GM12878 (cell line): ENCODE data around the gene B4GALT5. TPM values are rescaled to one million over a fixed set of nuclear protein-coding genes. Genes with fewer than 3 reads are reported as not detected.
A peak's percentile ranks its signal among the peaks of the same experiment; 100 is the strongest.

Source experiments
- ATAC-seq: fragments of 200-7000 bp; cut with Tn5 transposase; 3 replicates; pipeline ENCODE4 v1.9.1; 2020; ENCODE audit warnings: mild to moderate bottlenecking, moderate library complexity
- BruUV-seq: library from RNA; stranded (reverse); fragments of 400-500 nt; replicated peaks from 2 replicates; lab custom pipeline; 2021; lab: Mats Ljungman, UMichigan
- CTCF ChIA-PET: fragments of 300-600 bp; sonication (Branson Sonifier 250); formaldehyde crosslinking; extraction: SDS; loops from one replicate; lab custom pipeline; 2021; ENCODE audit warnings: inconsistent platforms; lab: Yijun Ruan, JAX
- POLR2A ChIA-PET: fragments of 350-600 bp; formaldehyde crosslinking; extraction: SDS; loops from one replicate; lab custom pipeline; 2021; ENCODE audit warnings: inconsistent platforms; lab: Charles Lee
- RAD21 ChIA-PET: fragments of 300-600 bp; sonication (Branson Sonifier 250); formaldehyde crosslinking; loops from one replicate; lab custom pipeline; 2023; ENCODE audit warnings: antibody characterized with exemption; ENCODE audit not compliant: unreplicated experiment; lab: Charles Lee
- SMC1A ChIA-PET: fragments of 300-600 bp; sonication (Branson Sonifier 250); formaldehyde crosslinking; loops from one replicate; lab custom pipeline; 2023; ENCODE audit not compliant: unreplicated experiment, uncharacterized antibody; lab: Charles Lee
- DNase-seq: peaks from one replicate; pipeline ENCODE4 v3.0.0-alpha.2; 2011; ENCODE audit warnings: low read depth, low spot score
- FAIRE-seq: peaks from 3 replicates; lab custom pipeline; 2011; peaks lifted over from hg19 to GRCh38; lab: Jason Lieb, UNC
- H2AFZ ChIP-seq: 2 replicates; pipeline ENCODE4 v1.6.0; 2011; ENCODE audit warnings: low read depth, low read length, control low read depth; ENCODE audit not compliant: control insufficient read depth
- H3K27ac ChIP-seq: 2 replicates; pipeline ENCODE4 v1.5.1; 2011; ENCODE audit warnings: control low read depth; ENCODE audit not compliant: control insufficient read depth, insufficient read depth
- H3K27me3 ChIP-seq, 2 experiments: replicated peaks in 1 of 2; 2 replicates each; pipeline versions ENCODE4 v1.6.0 to v1.6.1; 2011; ENCODE audit warnings: low read length in 1 of 2; ENCODE audit not compliant: control insufficient read depth in 2 of 2, insufficient read depth in 2 of 2
- H3K36me3 ChIP-seq, 2 experiments: 2 replicates each; pipeline ENCODE4 v1.5.1; 2011; ENCODE audit warnings: low read length in 1 of 2; ENCODE audit not compliant: control insufficient read depth in 2 of 2, insufficient read depth in 2 of 2
- H3K4me1 ChIP-seq: 2 replicates; pipeline ENCODE4 v1.6.1; 2011; ENCODE audit warnings: mild to moderate bottlenecking, low read length, moderate library complexity, mixed read lengths; ENCODE audit not compliant: control insufficient read depth, insufficient read depth
- H3K4me2 ChIP-seq: 2 replicates; pipeline ENCODE4 v1.6.0; 2011; ENCODE audit warnings: control low read depth; ENCODE audit not compliant: control insufficient read depth, insufficient read depth
- H3K4me3 ChIP-seq: fragments of 200-600 bp; sonication (generic); 2 replicates; pipeline ENCODE4 v1.5.1; 2016
- H3K79me2 ChIP-seq: 2 replicates; pipeline ENCODE4 v1.6.0; 2011; ENCODE audit warnings: low read length; ENCODE audit not compliant: control insufficient read depth, insufficient read depth
- H3K9ac ChIP-seq: 2 replicates; pipeline ENCODE4 v1.8.0; 2011; ENCODE audit warnings: low read length, control low read depth, mixed read lengths; ENCODE audit not compliant: control insufficient read depth, insufficient read depth
- H3K9me3 ChIP-seq: replicated peaks from 3 replicates; pipeline ENCODE4 v1.5.1; 2011; ENCODE audit warnings: mild to moderate bottlenecking, low read length; ENCODE audit not compliant: control insufficient read depth, insufficient read depth
- H4K20me1 ChIP-seq: 2 replicates; pipeline ENCODE4 v1.6.0; 2011; ENCODE audit not compliant: control insufficient read depth, insufficient read depth
- CBFB ChIP-seq: IDR thresholded peaks from 2 replicates; pipeline ENCODE4 v1.6.1; 2016; ENCODE audit warnings: antibody characterized with exemption, low read depth
- CHD1 ChIP-seq: IDR thresholded peaks from 2 replicates; pipeline ENCODE4 v1.6.1; 2012; ENCODE audit warnings: low read depth, low read length, improper control_type of control experiment
- CUX1 ChIP-seq: IDR thresholded peaks from 2 replicates; pipeline ENCODE4 v1.6.1; 2012; ENCODE audit warnings: improper control_type of control experiment, low read depth, low read length; ENCODE audit not compliant: insufficient replicate concordance
- ELK1 ChIP-seq: IDR thresholded peaks from 2 replicates; pipeline ENCODE4 v1.6.1; 2012; ENCODE audit warnings: low read depth, low read length, improper control_type of control experiment
- EP300 ChIP-seq, 2 experiments: fragments of 150-350 bp in 1 of 2; IDR thresholded peaks; 2 replicates each; pipeline ENCODE4 v1.6.1; 2011 to 2012; ENCODE audit warnings: low read depth in 2 of 2, low read length in 2 of 2, borderline replicate concordance in 1 of 2, improper control_type of control experiment in 1 of 2, inconsistent platforms in 1 of 2; ENCODE audit not compliant: control insufficient read depth in 1 of 2
- HDAC2 ChIP-seq: fragments of 200-600 bp; sonication (generic); IDR thresholded peaks from 2 replicates; pipeline ENCODE4 v1.6.1; 2017
- IKZF1 ChIP-seq: fragments of 450-650 bp; conservative IDR thresholded peaks from 2 replicates; pipeline ENCODE4 v1.6.1; 2017; ENCODE audit warnings: antibody characterized with exemption, mild to moderate bottlenecking
- IRF4 ChIP-seq: IDR thresholded peaks from 2 replicates; pipeline ENCODE4 v1.6.1; 2011; ENCODE audit warnings: low read depth, low read length
- JUNB ChIP-seq: IDR thresholded peaks from 2 replicates; pipeline ENCODE4 v1.6.1; 2016; ENCODE audit warnings: antibody characterized with exemption, mild to moderate bottlenecking
- PAX8 ChIP-seq: fragments of 450-650 bp; IDR thresholded peaks from 2 replicates; pipeline ENCODE4 v1.6.1; 2017; ENCODE audit warnings: mild to moderate bottlenecking, moderate library complexity
- PML ChIP-seq: IDR thresholded peaks from 2 replicates; pipeline ENCODE4 v1.6.1; 2012; ENCODE audit warnings: low read length, inconsistent platforms
- SRF ChIP-seq, 2 experiments: IDR thresholded peaks; 2 replicates each; pipeline ENCODE4 v1.6.1; 2011; ENCODE audit warnings: low read depth in 2 of 2, low read length in 2 of 2, mild to moderate bottlenecking in 1 of 2, moderate library complexity in 1 of 2
- TAF1 ChIP-seq: IDR thresholded peaks from 2 replicates; pipeline ENCODE4 v1.6.1; 2011; ENCODE audit warnings: mild to moderate bottlenecking, low read depth, low read length, borderline replicate concordance
- TCF3 ChIP-seq: IDR thresholded peaks from 2 replicates; pipeline ENCODE4 v1.6.1; 2012; ENCODE audit warnings: low read depth, mild to moderate bottlenecking, low read length, borderline replicate concordance; ENCODE audit not compliant: insufficient read depth
- WRNIP1 ChIP-seq: IDR thresholded peaks from 2 replicates; pipeline ENCODE4 v1.6.1; 2011; ENCODE audit warnings: low read depth, low read length, improper control_type of control experiment, borderline replicate concordance
- WGBS: methylation state at CpG from one replicate; pipeline ENCODE4 v1.1.6; 2016; ENCODE audit warnings: low lambda C conversion rate; ENCODE audit not compliant: insufficient replicate concordance, insufficient coverage; ENCODE audit errors: missing lambda C conversion rate; 5-methylcytosine and 5-hydroxymethylcytosine counted together
- in situ Hi-C: fragments of 300-500 bp; cut with MboI; formaldehyde crosslinking; loops from 9 replicates; pipeline ENCODE4 v1.14.3; 2018; ENCODE audit warnings: mixed read lengths
- intact Hi-C: fragments of 100-400 bp; cut with micrococcal nuclease; formaldehyde crosslinking; loops from one replicate; pipeline ENCODE4 v1.14.2; 2022; ENCODE audit not compliant: unreplicated experiment
- polyA plus RNA-seq, 11 experiments: library from polyadenylated mRNA; depleted of rRNA in 4 of 11; unstranded in 6 of 11; stranded (reverse) in 5 of 11; fragments of >200 nt; fragmentation: Nextera tagmentation in 4 of 11; fragmentation: Illumina TruSeq in 1 of 11; extraction: Ambion mirVana in 4 of 11; extraction: Trizol in 1 of 11; gene quantifications; 1 replicate in 1 of 11; 2 replicates in 10 of 11; pipeline versions ENCODE4 v1.2.1 to v1.2.3, GENCODE V29; 2011 to 2016; ENCODE audit warnings: inconsistent platforms in 2 of 11, missing spikeins in 2 of 11, low read depth in 1 of 11
- total RNA-seq, 4 experiments: library from RNA; depleted of rRNA in 3 of 4; stranded (reverse); fragments of >200 nt in 3 of 4; fragmentation: Illumina TruSeq in 1 of 4; extraction: Trizol in 1 of 4; gene quantifications; 2 replicates each; pipeline versions ENCODE4 v1.2.1 to v1.2.3, GENCODE V29; 2013 to 2021

Gene B4GALT5
- total and polyA plus RNA-seq, 10 of the 15 experiments (the other 5 are each of a cell fraction or from before 2014, with no cell fraction given) = 2.0 to 55.5 (median 20.2) TPM

GRCh38 chr20:49705358-49705757 is 8.3 kb downstream of the B4GALT5 start (continued):
- TF ChIP-seq PAX8 (no peak), CBFB (no peak), IKZF1 (0 out of 2 replicates have a peak, but pooled peaks have one; percentile 50), PML (no peak)

- peak overlapping the region; percentile 67 for H3K27ac ChIP-seq
- no peaks in the 10 kb centered on the region for H4K20me1 ChIP-seq
- CTCF ChIA-PET = interaction anchor here (0.7 to 1.6 kb wide), 3 partner anchors 16 to 35 kb away, joined by 3 to 8 read pairs (median 4); no protein-coding TSS in a partner anchor
- H2AFZ ChIP-seq = no peak overlapping the region
- POLR2A ChIA-PET = interaction anchor here (0.9 to 1.7 kb wide), 4 partner anchors 9 to 78 kb away, joined by 3 to 6 read pairs (median 4); no protein-coding TSS in a partner anchor
- 0% methylated on average over 1 of the region's 1 CpG for WGBS
- FAIRE-seq (no peak), ATAC-seq (peak; percentile 55), DNase-seq (no peak)
- H3K79me2 ChIP-seq = peaks cover 92% of the 10 kb centered on the region
- peak overlapping the region; percentile 19; the same call in 1 of the 2 replicates for H3K4me3 ChIP-seq
- no TSS peak for BruUV-seq
- H3K9ac ChIP-seq = peak overlapping the region; percentile 9; the same call in 1 of the 2 replicates
- no peaks in the 10 kb centered on the region for H3K9me3 ChIP-seq
- H3K36me3 ChIP-seq = no peaks in the 10 kb centered on the region
- peak overlapping the region; percentile 17 for H3K4me2 ChIP-seq
- intact Hi-C loops (loop anchor here (2.0 to 5.0 kb wide), 3 partner anchors 36 to 84 kb away; no protein-coding TSS in a partner anchor), in situ Hi-C loops (no loop called here)
- RAD21 ChIA-PET = interaction anchor here (0.5 to 4.4 kb wide), 12 partner anchors 8 to 110 kb away, joined by 3 to 27 read pairs (median 4); no protein-coding TSS in a partner anchor
- SMC1A ChIA-PET = interaction anchor here (0.6 to 9.3 kb wide), 11 partner anchors 11 to 117 kb away, joined by 3 to 89 read pairs (median 7); no protein-coding TSS in a partner anchor
- no peaks in the 10 kb centered on the region for H3K27me3 ChIP-seq
- H3K4me1 ChIP-seq = peaks cover 28% of the 10 kb centered on the region
- TF ChIP-seq WRNIP1 (no peak), ELK1 (no peak), IRF4 (0 out of 2 replicates have a peak, but pooled peaks have one; percentile 31), IKZF1 (peak; percentile 81), TCF3 (no peak), CHD1 (no peak), HDAC2 (no peak), CBFB (no peak), SRF (IDR thresholded peaks at IDR 0.05; ENCODE audit: low read depth in 2 of 2, low read length in 2 of 2) (no peak), JUNB (peak; percentile 76), TAF1 (no peak), CUX1 (peak; percentile 65), EP300 (IDR thresholded peaks at IDR 0.05; ENCODE audit: borderline replicate concordance in 1 of 2, control insufficient read depth in 1 of 2, low read depth in 2 of 2, low read length in 2 of 2) (0 out of 4 replicates have a peak, but pooled peaks of 1 of the 2 experiments have one; percentile 23)
Measured at GRCh38 chr20:49704932-49705336, 8.7 kb downstream of the B4GALT5 start.
